ENCODE results near the gene SNTG2.
"Not testable (repeated sequence)": the region's sequence is repeated elsewhere in the genome, so short reads cannot be mapped to it uniquely, and the experiment has no call there.

The SNTG2 gene

DNA sequence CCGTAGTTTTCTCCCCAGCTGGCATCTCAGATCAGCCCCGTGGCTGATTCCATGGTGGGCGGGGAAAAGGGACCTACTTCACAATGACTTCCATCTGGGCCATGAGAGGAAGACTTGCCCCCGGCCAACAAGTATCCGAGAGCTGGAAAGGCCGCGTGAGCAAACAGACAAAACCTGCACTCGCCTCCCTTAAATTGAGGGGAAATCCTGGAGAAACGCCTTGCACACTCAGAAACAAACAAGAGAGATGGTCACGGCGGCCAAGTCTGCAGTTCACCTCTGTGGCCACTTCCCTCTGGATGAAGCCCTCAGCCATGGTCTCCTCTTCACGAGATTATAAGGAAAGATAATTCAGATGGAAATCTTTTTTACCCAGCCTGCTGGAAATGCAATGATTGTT is 423.2 kb downstream of the SNTG2 start:
- TF ChIP-seq, protein P1, sequence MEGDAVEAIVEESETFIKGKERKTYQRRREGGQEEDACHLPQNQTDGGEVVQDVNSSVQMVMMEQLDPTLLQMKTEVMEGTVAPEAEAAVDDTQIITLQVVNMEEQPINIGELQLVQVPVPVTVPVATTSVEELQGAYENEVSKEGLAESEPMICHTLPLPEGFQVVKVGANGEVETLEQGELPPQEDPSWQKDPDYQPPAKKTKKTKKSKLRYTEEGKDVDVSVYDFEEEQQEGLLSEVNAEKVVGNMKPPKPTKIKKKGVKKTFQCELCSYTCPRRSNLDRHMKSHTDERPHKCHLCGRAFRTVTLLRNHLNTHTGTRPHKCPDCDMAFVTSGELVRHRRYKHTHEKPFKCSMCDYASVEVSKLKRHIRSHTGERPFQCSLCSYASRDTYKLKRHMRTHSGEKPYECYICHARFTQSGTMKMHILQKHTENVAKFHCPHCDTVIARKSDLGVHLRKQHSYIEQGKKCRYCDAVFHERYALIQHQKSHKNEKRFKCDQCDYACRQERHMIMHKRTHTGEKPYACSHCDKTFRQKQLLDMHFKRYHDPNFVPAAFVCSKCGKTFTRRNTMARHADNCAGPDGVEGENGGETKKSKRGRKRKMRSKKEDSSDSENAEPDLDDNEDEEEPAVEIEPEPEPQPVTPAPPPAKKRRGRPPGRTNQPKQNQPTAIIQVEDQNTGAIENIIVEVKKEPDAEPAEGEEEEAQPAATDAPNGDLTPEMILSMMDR (IDR thresholded peaks at IDR 0.05; ENCODE audit: insufficient read depth, low read depth, low read length, missing control alignments) = no peak
- H3K4me3 ChIP-seq (ENCODE audit: low read length) = no peak overlapping the region
- no peak for DNase-seq (ENCODE audit: low read depth)

DNA sequence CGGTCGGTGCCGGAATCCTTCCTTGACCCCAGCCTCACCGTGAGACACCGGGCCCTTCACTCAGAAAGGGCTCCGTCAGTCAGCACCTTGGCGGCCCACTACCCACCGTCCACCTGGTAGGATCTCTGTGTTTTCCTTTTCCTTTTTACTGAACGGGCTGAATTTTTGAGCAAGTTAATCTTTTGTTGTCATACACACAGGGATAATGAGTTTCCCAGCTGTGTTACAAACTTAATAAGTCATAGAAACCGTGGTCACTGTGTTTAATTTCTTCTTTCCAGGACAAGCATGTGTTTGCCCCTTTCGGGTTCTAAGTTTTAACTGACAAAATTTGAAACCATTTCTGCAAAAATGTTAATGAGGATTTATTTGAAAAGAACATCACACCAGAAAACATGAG is 423.6 kb downstream of the SNTG2 start:
- TF ChIP-seq, protein P1 (IDR thresholded peaks at IDR 0.05; ENCODE audit: insufficient read depth, low read depth, low read length, missing control alignments) = no peak
- H3K4me3 ChIP-seq (ENCODE audit: low read length) = no peak overlapping the region
- no peak for DNase-seq (ENCODE audit: low read depth)

DNA sequence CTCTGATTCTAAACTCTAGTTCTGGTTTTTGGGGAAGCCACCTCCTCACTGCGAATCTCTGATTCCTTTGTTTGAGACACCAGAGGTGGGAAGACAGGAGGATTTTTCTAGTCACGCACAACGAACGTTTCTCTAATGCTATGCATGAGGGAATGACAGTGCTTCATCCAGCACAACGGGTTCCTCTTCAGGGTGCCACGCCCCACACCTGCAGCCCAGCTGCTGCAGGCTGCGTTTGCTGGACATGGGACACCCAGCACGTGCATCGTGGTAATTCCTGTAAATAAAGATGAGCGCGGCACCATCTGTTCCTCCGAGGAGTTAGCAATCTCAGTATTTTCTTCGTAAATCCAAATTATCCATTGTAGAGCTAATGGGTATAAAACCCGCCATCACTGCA is 425.1 kb downstream of the SNTG2 start:
- no peak for DNase-seq (ENCODE audit: low read depth)
- H3K4me3 ChIP-seq (ENCODE audit: low read length) = no peak overlapping the region
- TF ChIP-seq, protein P1 (IDR thresholded peaks at IDR 0.05; ENCODE audit: insufficient read depth, low read depth, low read length, missing control alignments) = no peak

DNA sequence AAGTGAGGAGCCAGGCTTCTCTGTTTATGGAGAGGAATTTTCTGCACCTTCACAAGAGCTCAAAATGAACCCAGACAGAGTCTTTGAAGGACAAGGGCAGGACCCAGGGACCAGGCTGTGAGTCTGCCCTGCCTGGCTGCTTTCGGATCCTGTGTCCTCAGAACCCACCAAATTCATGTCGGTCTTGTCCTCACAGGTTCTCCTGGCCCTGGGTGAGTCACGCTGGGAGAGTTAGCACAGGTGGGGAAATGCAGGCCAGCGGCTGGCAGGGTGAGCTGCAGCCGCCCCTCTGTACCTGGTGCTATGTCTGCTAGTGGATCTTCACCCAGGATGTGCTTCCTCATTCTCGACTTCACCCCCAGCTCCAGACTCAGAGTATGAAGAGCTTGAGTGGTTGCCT is 426.8 kb downstream of the SNTG2 start:
- no peak for DNase-seq (ENCODE audit: low read depth)
- TF ChIP-seq, protein P1 (IDR thresholded peaks at IDR 0.05; ENCODE audit: insufficient read depth, low read depth, low read length, missing control alignments) = no peak
- no peak overlapping the region for H3K4me3 ChIP-seq (ENCODE audit: low read length)

DNA sequence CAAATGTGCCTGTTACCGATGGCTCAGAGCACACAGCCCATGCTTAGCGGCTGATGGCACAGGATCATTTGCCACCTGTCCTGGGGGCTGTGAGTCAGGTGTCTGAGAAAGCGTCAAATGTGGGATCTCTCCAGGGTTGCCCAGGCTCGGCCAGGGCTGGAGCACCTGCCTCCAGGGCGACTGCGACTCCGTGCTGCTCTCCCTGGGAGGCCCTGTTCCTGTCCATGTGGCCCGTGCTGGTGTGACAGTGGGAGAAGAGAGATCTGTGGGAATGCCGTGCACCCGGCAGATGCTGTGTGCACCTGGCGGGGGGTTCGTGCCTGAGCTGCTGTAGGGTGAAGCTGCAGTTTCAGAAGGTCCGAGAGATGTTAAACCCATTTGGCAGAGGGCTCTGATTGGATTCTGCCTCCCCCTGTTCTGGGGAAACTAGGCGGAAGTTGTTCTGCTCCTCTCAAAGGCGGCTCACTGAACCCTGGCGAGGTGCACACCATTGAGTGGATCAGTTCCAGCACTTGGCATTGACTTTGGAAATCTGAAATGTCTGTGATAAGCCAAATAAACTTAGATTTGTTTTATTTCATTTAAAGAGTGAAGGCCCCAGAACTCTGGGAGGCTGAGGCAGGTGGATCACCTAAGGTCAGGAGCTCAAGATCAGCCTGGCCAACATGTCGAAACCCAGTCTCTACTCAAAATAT is 428.0 kb downstream of the SNTG2 start:
- no peak overlapping the region for H3K4me3 ChIP-seq (ENCODE audit: low read length)
- TF ChIP-seq, protein P1 (IDR thresholded peaks at IDR 0.05; ENCODE audit: insufficient read depth, low read depth, low read length, missing control alignments) = no peak
- DNase-seq (ENCODE audit: low read depth) = no peak

DNA sequence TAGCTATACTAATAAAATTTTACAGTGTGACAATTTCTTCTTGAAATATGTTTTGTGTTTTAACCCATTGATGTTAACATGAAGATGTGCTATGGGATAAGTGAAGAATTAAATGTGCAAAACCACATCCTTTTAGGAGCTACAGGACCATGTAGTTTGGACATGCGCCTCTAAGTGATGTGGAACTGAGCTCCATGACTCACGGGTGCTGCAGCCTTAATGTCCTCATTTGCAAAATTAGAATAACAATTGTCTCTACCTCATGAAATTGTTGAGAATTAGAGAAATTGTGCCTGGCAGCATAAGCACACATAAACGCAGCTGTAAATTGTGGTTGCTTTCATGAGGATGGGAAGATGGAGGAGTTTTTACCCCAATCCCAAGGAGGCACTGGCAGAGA is 431.0 kb downstream of the SNTG2 start:
- no peak for DNase-seq (ENCODE audit: low read depth)
- H3K4me3 ChIP-seq (ENCODE audit: low read length) = no peak overlapping the region
- TF ChIP-seq, protein P1 (IDR thresholded peaks at IDR 0.05; ENCODE audit: insufficient read depth, low read depth, low read length, missing control alignments) = no peak

DNA sequence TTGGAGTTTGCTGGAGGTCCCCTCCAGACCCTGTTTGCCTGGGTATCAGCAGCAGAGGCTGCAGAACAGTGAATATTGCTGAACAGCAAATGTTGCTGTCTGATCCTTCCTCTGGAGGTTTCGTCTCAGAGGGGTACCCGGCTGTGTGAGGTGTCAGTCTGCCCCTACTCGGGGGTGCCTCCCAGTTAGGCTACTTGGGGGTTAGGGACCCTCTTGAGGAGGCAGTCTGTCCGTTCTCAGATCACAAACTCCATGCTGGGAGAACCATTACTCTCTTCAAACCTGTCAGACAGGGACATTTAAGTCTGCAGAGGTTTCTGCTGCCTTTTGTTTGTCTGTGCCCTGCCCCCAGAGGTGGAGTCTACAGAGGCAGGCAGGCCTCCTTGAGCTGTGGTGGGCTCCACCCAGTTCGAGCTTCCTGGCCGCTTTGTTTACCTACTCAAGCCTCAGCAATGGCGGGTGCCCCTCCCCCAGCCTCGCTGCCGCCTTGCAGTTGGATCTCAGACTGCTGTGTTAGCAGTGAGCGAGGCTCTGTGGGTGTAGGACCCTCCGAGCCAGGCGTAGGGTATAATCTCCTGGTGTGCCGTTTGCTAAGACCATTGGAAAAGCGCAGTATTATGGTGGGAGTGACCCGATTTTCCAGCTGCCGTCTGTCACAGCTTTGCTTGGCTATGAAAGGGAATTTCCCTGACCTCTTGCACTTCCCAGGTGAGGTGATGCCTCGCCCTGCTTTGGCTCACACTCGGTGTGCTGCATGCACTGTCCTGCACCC is 437.5 kb downstream of the SNTG2 start:
- DNase-seq (ENCODE audit: low read depth); H3K4me3 ChIP-seq (ENCODE audit: low read length): not testable (repeated sequence)

DNA sequence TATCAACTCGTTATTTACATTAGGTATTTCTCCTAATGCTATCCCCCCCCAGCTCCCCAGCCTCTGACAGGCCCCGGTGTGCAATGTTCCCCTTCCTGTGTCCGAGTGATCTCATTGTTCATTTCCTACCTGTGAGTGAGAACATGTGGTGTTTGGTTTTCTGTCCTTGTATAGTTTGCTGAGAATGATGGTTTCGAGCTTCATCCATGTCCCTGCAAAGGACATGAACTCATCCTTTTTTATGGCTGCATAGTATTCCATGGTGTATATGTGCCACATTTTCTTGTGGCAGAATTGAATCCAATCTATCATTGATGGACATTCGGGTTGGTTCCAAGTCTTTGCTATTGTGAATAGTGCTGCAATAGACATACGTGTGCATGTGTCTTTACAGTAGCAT is 439.5 kb downstream of the SNTG2 start:
- DNase-seq (ENCODE audit: low read depth); H3K4me3 ChIP-seq (ENCODE audit: low read length): not testable (repeated sequence)

Data from epithelial cell of esophagus (primary cell).